Sigmoid colon (tissue), 7 donors: ENCODE data around the gene TMED7. TPM values are rescaled to one million over a fixed set of nuclear protein-coding genes. Genes with fewer than 3 reads are reported as not detected.

Experiments used
- DNase-seq: peaks from one replicate; pipeline ENCODE4 v3.0.0-alpha.2; 2019
- H3K27ac ChIP-seq, 4 donors: fragments of 200-600 bp; sonication (generic); one replicate each; pipeline ENCODE4 v1.5.1; 2016 to 2019; ENCODE audit warnings: mild to moderate bottlenecking in 1 of 4
- H3K27me3 ChIP-seq, 3 donors: fragments of 200-600 bp; sonication (generic); one replicate each; pipeline ENCODE4 v1.5.1; 2019; ENCODE audit warnings: mild to moderate bottlenecking in 1 of 3
- H3K36me3 ChIP-seq, 4 donors: fragments of 200-600 bp; sonication (generic); one replicate each; pipeline ENCODE4 v1.5.1; 2016 to 2019
- H3K4me1 ChIP-seq, 4 donors: fragments of 200-600 bp; sonication (generic); one replicate each; pipeline ENCODE4 v1.5.1; 2017 to 2019
- H3K4me3 ChIP-seq, 4 donors: fragments of 200-600 bp; sonication (generic); one replicate each; pipeline ENCODE4 v1.5.1; 2017 to 2019; ENCODE audit warnings: mild to moderate bottlenecking in 2 of 4, moderate library complexity in 1 of 4
- H3K9me3 ChIP-seq, 4 donors: fragments of 200-600 bp in 3 of 4; sonication (generic) in 3 of 4; one replicate each; pipeline versions ENCODE4 v1.5.1 to v1.6.1; 2013 to 2019
- CTCF ChIP-seq, 4 experiments: fragments of 450-650 bp in 3 of 4; fragments of 200-600 bp in 1 of 4; IDR thresholded peaks; one replicate each; pipeline ENCODE4 v1.5.1; 2016 to 2019; ENCODE audit warnings: antibody characterized with exemption in 4 of 4, mild to moderate bottlenecking in 3 of 4, moderate library complexity in 2 of 4
- EP300 ChIP-seq, 4 donors: sonication (generic); formaldehyde crosslinking; IDR thresholded peaks; one replicate each; pipeline ENCODE4 v1.6.1; 2017; ENCODE audit warnings: antibody characterized with exemption in 4 of 4
- POLR2A ChIP-seq, 2 donors: fragments of 450-650 bp; IDR thresholded peaks; one replicate each; pipeline ENCODE4 v1.6.1; 2016; ENCODE audit warnings: antibody characterized with exemption in 2 of 2, mild to moderate bottlenecking in 2 of 2, moderate library complexity in 2 of 2
- POLR2AphosphoS5 ChIP-seq, 4 donors: sonication (generic); formaldehyde crosslinking; IDR thresholded peaks; one replicate each; pipeline ENCODE4 v1.6.1; 2017; ENCODE audit warnings: antibody characterized with exemption in 4 of 4
- WGBS, 2 donors: extraction: QIAGEN DNeasy Blood & Tissue Kit; methylation state at CpG; one replicate each; pipeline ENCODE4 v1.1.7; 2013; 5-methylcytosine and 5-hydroxymethylcytosine counted together
- intact Hi-C: fragments of 100-400 bp; cut with DNase I; formaldehyde crosslinking; loops from one replicate; pipeline ENCODE4 v1.15.1; 2023
- polyA plus RNA-seq, 3 donors: library from polyadenylated mRNA; stranded (reverse); fragments of 200-250 nt; gene quantifications; one replicate each; pipeline ENCODE4 v1.2.3, GENCODE V29; 2013
- total RNA-seq, 4 donors: library from RNA; depleted of rRNA; stranded (reverse); fragments of >200 nt; gene quantifications; one replicate each; pipeline ENCODE4 v1.1.0, GENCODE V29; 2016
- donor health status: healthy with polysubstance abuse.
- donor health status: Bipolar disorder and iron deficiency.
- donor health status: healthy.

Gene TMED7
- total and polyA plus RNA-seq, 7 donors, result 10.8 to 104 (median 80.8) TPM

DNA sequence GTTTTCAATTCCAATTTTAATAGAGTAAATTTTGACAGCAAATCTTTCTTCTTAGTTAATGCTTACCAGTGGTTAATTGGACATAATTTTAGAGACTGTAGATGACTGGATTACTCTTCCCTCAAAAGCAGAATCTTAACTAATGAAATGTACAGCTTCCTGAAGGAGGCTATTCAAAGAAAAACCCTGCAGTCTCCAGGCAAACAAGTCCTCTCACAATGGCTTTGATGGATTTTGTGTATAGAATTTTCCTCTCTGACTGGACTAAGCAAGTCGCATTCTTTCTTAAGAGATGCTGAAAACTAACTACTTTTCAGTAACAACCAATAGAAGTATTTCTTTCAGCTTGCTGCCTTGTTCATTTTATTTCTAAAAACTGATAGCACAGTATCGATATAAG, 35.7 kb upstream of the TMED7 start:
- H3K9me3 ChIP-seq, result no peaks in the 10 kb centered on the region
- peaks cover 0 to 5% (median 0%) of the 10 kb centered on the region in 4 donors for H3K4me1 ChIP-seq
- intact Hi-C loops, result no loop called here
- no peak overlapping the region for H3K27ac ChIP-seq
- 76 to 80% methylated on average over 2 of the region's 2 CpGs for WGBS, 2 donors
- no peak overlapping the region for H3K4me3 ChIP-seq
- no peaks in the 10 kb centered on the region for H3K36me3 ChIP-seq
- TF ChIP-seq POLR2A (IDR thresholded peaks at IDR 0.05), result no peak
- TF ChIP-seq POLR2AphosphoS5 (IDR thresholded peaks at IDR 0.05), result no peak
- no peak for TF ChIP-seq EP300 (IDR thresholded peaks at IDR 0.05)
- no peak for TF ChIP-seq CTCF (IDR thresholded peaks at IDR 0.05)
- H3K27me3 ChIP-seq, result no peaks in the 10 kb centered on the region
- DNase-seq, result no peak

- intact Hi-C loops, result no loop called here
- Histone ChIP-seq H3K9me3 (no peaks in the 10 kb centered on the region), H3K27ac (no peak overlapping the region), H3K27me3 (no peaks in the 10 kb centered on the region), H3K36me3 (no peaks in the 10 kb centered on the region), H3K4me3 (no peak overlapping the region), H3K4me1 (peaks cover 0 to 5% (median 0%) of the 10 kb centered on the region in 4 donors)
- no peak for TF ChIP-seq POLR2AphosphoS5 (IDR thresholded peaks at IDR 0.05)
- TF ChIP-seq POLR2A (IDR thresholded peaks at IDR 0.05), result no peak
- TF ChIP-seq CTCF (IDR thresholded peaks at IDR 0.05), result no peak
- TF ChIP-seq EP300 (IDR thresholded peaks at IDR 0.05), result no peak
- WGBS, 2 donors, result 22 to 47% methylated on average over 4 of the region's 4 CpGs
- DNase-seq, result no peak
Measured at GRCh38 chr5:115661101-115661500, 35.3 kb upstream of the TMED7 start.

DNA sequence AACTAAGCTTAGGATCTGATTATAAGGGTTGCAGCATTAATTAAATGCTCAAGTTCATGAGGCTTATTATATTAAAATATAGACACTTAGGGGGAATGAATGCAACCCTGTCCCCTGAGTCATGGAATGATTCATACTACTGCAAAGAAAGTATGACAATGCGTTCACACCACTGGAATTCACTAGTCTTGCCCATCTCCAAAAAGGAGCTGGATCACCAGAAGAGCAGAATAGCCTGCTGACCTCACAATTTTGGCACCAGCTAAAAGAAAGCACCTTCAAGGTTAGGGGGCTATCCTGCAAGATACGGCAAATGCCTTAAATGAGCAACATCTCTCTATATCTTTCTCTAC, 32.0 kb upstream of the TMED7 start:
- Histone ChIP-seq H3K4me1 (peaks cover 0 to 5% (median 0%) of the 10 kb centered on the region in 4 donors), H3K27ac (no peak overlapping the region), H3K9me3 (no peaks in the 10 kb centered on the region), H3K27me3 (no peaks in the 10 kb centered on the region), H3K4me3 (no peak overlapping the region), H3K36me3 (no peaks in the 10 kb centered on the region)
- 89% methylated on average over 2 of the region's 2 CpGs for WGBS, 2 donors
- intact Hi-C loops, result no loop called here
- no peak for DNase-seq
- TF ChIP-seq POLR2AphosphoS5 (IDR thresholded peaks at IDR 0.05) (no peak), POLR2A (IDR thresholded peaks at IDR 0.05) (no peak), CTCF (IDR thresholded peaks at IDR 0.05) (no peak), EP300 (IDR thresholded peaks at IDR 0.05) (no peak)

DNA sequence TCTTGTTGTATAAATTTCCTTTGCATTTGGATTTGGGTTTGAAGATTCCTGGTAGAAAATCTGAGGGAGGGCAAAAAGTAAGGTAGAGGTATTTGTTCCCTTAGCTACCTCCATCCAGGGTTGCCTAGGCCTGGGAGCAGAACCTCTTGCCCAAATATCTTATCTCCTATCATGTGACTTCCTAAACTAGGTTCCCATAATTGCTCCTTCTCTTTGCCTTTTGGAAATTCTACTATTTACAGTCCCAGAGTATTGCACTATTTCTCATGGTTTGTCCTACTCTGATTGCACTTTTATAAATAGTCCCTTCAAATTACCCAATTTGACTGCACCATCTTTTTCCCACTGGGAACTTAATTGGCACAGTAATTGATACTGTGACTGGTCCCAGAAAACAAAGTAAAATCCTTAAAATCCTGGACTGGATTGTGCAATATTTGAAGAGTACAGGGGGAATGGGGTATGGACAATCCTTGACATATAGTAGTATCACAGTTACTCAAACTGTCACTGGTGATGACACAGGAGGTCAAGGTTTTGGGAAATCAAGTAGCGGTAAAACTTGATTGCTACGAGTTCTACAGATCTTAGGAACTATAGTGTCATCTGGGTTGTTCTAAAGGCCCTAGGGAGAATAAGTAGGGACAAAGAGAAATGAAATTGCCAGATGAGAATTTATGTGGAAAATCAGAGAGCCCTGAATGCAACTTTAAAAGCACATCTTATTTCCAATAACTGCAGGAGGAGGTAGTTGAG, 31.5 kb upstream of the TMED7 start:
- H3K27ac ChIP-seq, result no peak overlapping the region
- peaks cover 0 to 5% (median 0%) of the 10 kb centered on the region in 4 donors for H3K4me1 ChIP-seq
- intact Hi-C loops, result no loop called here
- TF ChIP-seq POLR2AphosphoS5 (IDR thresholded peaks at IDR 0.05) (no peak), CTCF (IDR thresholded peaks at IDR 0.05) (no peak), EP300 (IDR thresholded peaks at IDR 0.05) (no peak), POLR2A (IDR thresholded peaks at IDR 0.05) (no peak)
- no peaks in the 10 kb centered on the region for H3K9me3 ChIP-seq
- H3K4me3 ChIP-seq, result no peak overlapping the region
- no peak for DNase-seq
- 89 to 90% methylated on average over 2 of the region's 2 CpGs for WGBS, 2 donors
- no peaks in the 10 kb centered on the region for H3K27me3 ChIP-seq
- H3K36me3 ChIP-seq, result no peaks in the 10 kb centered on the region

DNA sequence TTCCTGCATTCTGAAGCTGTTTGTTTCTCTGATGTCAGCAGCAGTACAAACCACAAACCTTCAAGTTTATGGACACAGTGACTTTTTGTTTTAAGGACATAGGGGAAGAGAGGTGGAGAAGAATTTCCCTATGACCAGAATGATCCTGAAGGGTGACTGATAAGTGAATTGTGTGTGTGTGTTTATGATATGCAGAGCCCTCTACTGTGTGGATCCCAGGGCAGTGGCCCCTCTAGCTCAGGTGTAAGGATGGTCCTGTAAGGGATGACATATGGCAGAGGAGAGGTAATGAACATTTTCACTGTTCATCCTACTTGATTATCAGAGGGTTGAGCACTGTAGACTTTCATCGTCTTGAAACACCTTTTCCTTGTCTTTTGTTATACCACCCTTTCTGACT, 30.6 kb upstream of the TMED7 start:
- no peak for DNase-seq
- H3K27me3 ChIP-seq, result no peaks in the 10 kb centered on the region
- no peaks in the 10 kb centered on the region for H3K36me3 ChIP-seq
- H3K27ac ChIP-seq, result no peak overlapping the region
- H3K4me3 ChIP-seq, result no peak overlapping the region
- WGBS, 2 donors, result 93 to 98% methylated on average over 1 of the region's 1 CpG
- intact Hi-C loops, result no loop called here
- H3K4me1 ChIP-seq, result peaks cover 0 to 2% (median 0%) of the 10 kb centered on the region in 4 donors
- TF ChIP-seq EP300 (IDR thresholded peaks at IDR 0.05), result no peak
- TF ChIP-seq POLR2AphosphoS5 (IDR thresholded peaks at IDR 0.05), result no peak
- no peak for TF ChIP-seq CTCF (IDR thresholded peaks at IDR 0.05)
- no peak for TF ChIP-seq POLR2A (IDR thresholded peaks at IDR 0.05)
- H3K9me3 ChIP-seq, result no peaks in the 10 kb centered on the region
